Measurements from ENCODE around the gene SBK3.
"Not testable (repeated sequence)": the region's sequence is repeated elsewhere in the genome, so short reads cannot be mapped to it uniquely, and the experiment has no call there.

The SBK3 gene

GRCh38 chr19:55516878-55517620 is 28.3 kb downstream of the SBK3 start:
- peak; percentile 83 for DNase-seq (ENCODE audit: low read depth)

GRCh38 chr19:55508120-55508519 is 37.2 kb downstream of the SBK3 start:
- DNase-seq (ENCODE audit: low read depth): no peak

- DNase-seq (ENCODE audit: low read depth): no peak
Observed at GRCh38 chr19:55504981-55505380, 40.4 kb downstream of the SBK3 start.

- no peak for DNase-seq (ENCODE audit: low read depth)
Observed at GRCh38 chr19:55504252-55504603, 41.1 kb downstream of the SBK3 start.

GRCh38 chr19:55503502-55504251 is 41.7 kb downstream of the SBK3 start:
- peak; percentile 95 for DNase-seq (ENCODE audit: low read depth)

GRCh38 chr19:55503157-55503501 is 42.2 kb downstream of the SBK3 start:
- DNase-seq (ENCODE audit: low read depth): no peak

GRCh38 chr19:55502197-55502952 is 43.0 kb downstream of the SBK3 start:
- DNase-seq (ENCODE audit: low read depth): no peak

- DNase-seq (ENCODE audit: low read depth): no peak
Observed at GRCh38 chr19:55500368-55500952, 44.9 kb downstream of the SBK3 start.

GRCh38 chr19:55498246-55498840 is 47.0 kb downstream of the SBK3 start:
- no peak for DNase-seq (ENCODE audit: low read depth)

GRCh38 chr19:55497763-55498162 is 47.6 kb downstream of the SBK3 start:
- no peak for DNase-seq (ENCODE audit: low read depth)

GRCh38 chr19:55496820-55497219 is 48.5 kb downstream of the SBK3 start:
- not testable (repeated sequence) for DNase-seq (ENCODE audit: low read depth)

- no peak for DNase-seq (ENCODE audit: low read depth)
Observed at GRCh38 chr19:55495646-55496349, 49.5 kb downstream of the SBK3 start.

- DNase-seq (ENCODE audit: low read depth): no peak
Observed at GRCh38 chr19:55494172-55494761, 51.1 kb downstream of the SBK3 start.

GRCh38 chr19:55493645-55494171 is 51.6 kb downstream of the SBK3 start:
- no peak for DNase-seq (ENCODE audit: low read depth)

- DNase-seq (ENCODE audit: low read depth): no peak
Observed at GRCh38 chr19:55493052-55493644, 52.2 kb downstream of the SBK3 start.

GRCh38 chr19:55492362-55492944 is 52.9 kb downstream of the SBK3 start:
- DNase-seq (ENCODE audit: low read depth): no peak

- no peak for DNase-seq (ENCODE audit: low read depth)
Observed at GRCh38 chr19:55491546-55492360, 53.6 kb downstream of the SBK3 start.

All from HS-27A (cell line).